ENCODE measurements around the gene RBL2. TPM values are rescaled to one million over a fixed set of nuclear protein-coding genes. Genes with fewer than 3 reads are reported as not detected.

RBL2 gene
- total and polyA plus RNA-seq, 2 of the 13 experiments (the other 11 are each of a cell fraction or from before 2014, with no cell fraction given), result 41.2 to 60.9 TPM

GRCh38 chr16:53456625-53457024 lies 22.4 kb downstream of the RBL2 start (continued):
- TF ChIP-seq HMGXB4 (CRISPR knock-in tag; IDR thresholded peaks at IDR 0.05; ENCODE audit: borderline replicate concordance in 1 of 2, low read depth in 1 of 2) (no peak), ZNF597 (CRISPR knock-in tag; IDR thresholded peaks at IDR 0.05) (no peak), RBM39 (IDR thresholded peaks at IDR 0.05; ENCODE audit: low read depth, low read length, poor library complexity, severe bottlenecking) (no peak), SNAPC5 (CRISPR knock-in tag; IDR thresholded peaks at IDR 0.05; ENCODE audit: borderline replicate concordance) (no peak), ZNF761 (CRISPR knock-in tag; conservative IDR thresholded peaks at IDR 0.05) (no peak), GATA4 (IDR thresholded peaks at IDR 0.05; ENCODE audit: borderline replicate concordance, low read depth) (no peak), ZNF350 (CRISPR knock-in tag; IDR thresholded peaks at IDR 0.05; ENCODE audit: borderline replicate concordance, low read depth) (no peak), ZFY (CRISPR knock-in tag; IDR thresholded peaks at IDR 0.05) (no peak), GABPB1 (CRISPR knock-in tag; IDR thresholded peaks at IDR 0.05) (no peak), ZSCAN25 (CRISPR knock-in tag; IDR thresholded peaks at IDR 0.05) (no peak), ZFYVE20 (CRISPR knock-in tag; IDR thresholded peaks at IDR 0.05; ENCODE audit: borderline replicate concordance, low read depth) (no peak), GFI1 (CRISPR knock-in tag; IDR thresholded peaks at IDR 0.05; ENCODE audit: borderline replicate concordance) (no peak), CCAR2 (optimal IDR thresholded peaks at IDR 0.05; ENCODE audit: low read depth, low read length) (no peak)

All from HepG2 (cell line).